AG08395 (cell line): ENCODE measurements around the gene FERMT1.
"Not testable (repeated sequence)": the region's sequence is repeated elsewhere in the genome, so short reads cannot be mapped to it uniquely, and the experiment has no call there.

Experiments
- DNase-seq: peaks from one replicate; pipeline ENCODE4 v3.0.0; 2012; ENCODE audit warnings: mixed read lengths, low spot score

Gene FERMT1

DNA sequence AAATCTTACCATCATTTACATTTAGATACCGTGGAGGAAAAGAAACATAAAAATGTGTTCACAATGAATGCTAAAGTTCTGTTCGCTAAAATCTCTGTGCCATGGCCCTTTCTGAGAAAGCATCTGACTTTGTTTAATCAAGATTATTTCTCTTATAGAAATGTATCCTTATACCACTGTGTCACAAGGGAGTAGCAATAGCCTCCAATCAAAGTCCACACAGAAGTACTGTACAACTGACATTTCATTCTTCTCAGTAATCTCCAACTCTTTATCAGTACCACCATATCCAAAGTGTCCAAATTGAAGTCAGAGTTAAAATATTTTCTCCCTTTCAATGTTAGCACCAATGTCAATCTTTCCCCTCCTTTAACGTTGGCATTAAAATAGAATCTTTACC is 6.1 kb downstream of the FERMT1 start:
- no peak for DNase-seq

GRCh38 chr20:6115221-6115895 is 7.5 kb downstream of the FERMT1 start:
- DNase-seq = no peak

GRCh38 chr20:6114696-6115095 is 8.1 kb downstream of the FERMT1 start:
- no peak for DNase-seq

DNA sequence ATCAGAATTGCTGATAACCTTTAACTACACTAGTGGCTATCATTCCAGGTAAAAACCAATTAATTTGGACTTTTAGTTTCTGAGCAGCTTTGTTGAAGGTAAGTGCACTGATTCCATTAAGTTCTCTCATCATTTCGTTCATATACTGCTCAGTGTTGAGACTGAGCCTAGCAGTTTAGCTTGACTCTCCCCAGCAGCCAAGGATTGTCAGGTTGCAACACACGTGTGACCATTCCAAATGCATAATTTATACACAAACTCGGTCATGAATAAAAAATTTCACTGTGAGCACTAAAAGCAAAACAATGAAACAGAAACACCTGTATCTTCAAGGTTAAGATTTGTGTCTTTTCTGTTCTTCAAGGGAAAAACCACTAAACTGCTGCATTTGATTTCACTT is 8.9 kb downstream of the FERMT1 start:
- no peak for DNase-seq

DNA sequence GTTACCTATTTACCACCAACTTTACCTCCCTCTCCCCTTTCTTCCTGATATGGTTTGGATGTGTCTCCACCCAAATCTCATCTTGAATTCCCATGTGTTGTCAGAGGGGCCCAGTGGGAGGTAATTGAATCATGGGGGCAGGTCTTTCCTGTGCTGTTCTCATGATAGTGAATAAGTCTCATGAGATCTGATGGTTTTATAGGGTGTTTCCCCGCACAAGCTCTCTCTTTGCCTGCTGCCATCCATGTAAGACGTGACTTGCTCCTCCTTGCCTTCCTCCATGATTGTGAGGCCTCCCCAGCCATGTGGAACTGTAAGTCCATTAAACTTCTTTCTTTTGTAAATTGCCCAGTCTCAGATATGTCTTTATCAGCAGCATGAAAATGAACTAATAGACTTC is 9.9 kb downstream of the FERMT1 start:
- not testable (repeated sequence) for DNase-seq

- no peak for DNase-seq
Observed at GRCh38 chr20:6108330-6108729, 14.5 kb downstream of the FERMT1 start.

DNA sequence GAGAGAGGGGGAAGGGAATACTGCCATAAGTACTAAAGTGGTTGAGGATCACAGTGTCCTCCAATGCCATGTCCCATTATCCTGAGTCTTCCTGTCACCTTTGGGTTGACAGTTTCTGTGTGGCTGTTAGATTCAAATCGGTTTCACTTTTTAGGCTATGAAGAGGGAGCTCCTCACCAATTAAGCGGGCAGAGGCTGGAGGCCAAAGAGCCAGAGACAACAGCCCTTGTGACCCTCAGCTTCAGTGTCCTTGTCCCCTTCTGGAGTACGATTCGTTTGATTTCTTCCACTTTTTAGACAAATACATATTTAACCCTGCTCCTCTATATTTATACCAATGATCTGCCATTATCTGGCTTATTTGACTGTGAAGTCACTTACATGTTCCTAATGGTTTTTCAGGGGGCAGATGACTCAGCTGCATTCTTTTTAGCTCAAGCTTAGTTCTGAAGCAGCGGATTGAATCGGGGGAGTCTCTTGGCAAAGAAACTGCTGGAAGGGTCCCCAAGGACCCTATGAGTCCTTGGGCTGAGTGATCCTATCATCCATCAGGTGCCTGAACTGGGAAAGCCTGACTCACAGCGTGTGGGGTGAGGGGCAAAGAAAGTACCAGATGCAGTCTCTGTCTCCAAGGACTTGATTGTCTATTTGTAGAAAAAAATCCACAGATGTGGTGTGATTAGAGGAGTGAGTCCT is 18.2 kb downstream of the FERMT1 start:
- DNase-seq = peak; percentile 4

DNA sequence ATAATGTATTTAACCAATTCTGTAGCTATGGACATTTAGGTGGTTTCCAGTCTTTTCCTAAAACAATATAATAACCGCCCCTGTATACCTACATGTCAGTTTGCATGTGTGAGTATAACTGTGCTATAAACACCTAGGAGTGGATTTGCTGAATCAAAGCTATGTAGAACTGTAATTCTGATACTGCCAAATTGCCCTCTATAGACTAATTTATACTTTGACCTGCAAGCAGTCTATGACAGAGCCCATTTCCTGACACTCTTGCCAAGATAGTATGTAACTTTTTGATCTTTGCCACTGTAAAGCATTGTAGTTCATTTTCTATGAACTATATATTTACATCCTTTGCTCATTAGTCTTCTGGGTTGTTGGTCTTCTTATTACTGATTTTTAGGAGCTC is 19.5 kb downstream of the FERMT1 start:
- no peak for DNase-seq

DNA sequence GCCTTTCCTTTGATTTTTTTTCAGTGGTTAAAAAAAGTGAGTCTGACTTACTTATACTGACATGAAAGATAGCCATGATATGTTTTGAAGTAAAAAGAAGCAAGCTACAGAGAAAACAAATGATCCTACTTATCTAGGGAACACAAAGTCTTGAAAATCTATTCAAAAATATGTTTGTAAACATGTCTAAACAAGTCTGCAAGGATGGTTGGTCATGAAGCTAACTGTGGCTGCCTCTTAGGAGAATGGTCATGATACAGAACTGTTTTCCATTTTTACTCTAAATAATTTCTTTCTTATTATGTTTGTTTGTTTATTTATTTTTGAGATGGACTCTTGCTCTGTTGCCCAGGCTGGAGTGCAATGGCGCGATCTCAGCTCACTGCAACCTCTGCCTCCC is 21.5 kb downstream of the FERMT1 start:
- DNase-seq = no peak

DNA sequence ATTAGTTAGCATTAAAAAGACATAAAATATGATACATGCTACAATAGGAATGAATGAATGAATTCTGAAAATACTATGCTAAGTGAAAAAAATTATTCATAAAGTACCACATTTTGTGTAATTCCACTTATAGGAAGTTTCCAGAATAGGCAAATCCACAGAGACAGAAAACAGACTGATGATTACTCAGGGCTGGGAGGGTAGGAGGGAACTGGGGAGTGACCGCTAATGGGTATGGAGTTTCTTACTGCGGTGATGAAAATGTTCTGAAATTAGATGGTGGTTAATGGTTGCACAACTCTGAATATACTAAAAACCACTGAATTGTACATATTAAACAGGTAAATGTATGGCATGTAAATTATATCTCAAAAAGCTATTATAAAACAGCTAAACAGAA is 22.6 kb downstream of the FERMT1 start:
- no peak for DNase-seq

DNA sequence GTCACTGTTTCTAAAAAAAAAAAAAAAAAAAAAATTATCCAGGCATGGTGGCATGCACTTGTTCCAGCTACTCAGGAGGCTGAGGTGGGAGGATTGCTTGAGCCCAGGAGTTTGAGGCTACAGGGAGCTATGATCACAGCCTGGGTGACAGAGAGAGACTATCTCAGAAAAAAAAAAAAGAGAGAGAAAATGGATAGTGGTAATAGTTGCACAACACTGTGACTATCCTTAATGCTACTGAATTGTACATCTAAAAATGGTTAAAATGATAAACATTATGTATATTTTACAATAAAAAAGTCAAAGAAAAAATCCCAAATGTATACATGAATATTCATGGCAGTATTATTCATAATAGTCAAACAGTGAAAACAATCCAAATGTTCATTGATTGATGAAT is 23.0 kb downstream of the FERMT1 start:
- DNase-seq = no peak

DNA sequence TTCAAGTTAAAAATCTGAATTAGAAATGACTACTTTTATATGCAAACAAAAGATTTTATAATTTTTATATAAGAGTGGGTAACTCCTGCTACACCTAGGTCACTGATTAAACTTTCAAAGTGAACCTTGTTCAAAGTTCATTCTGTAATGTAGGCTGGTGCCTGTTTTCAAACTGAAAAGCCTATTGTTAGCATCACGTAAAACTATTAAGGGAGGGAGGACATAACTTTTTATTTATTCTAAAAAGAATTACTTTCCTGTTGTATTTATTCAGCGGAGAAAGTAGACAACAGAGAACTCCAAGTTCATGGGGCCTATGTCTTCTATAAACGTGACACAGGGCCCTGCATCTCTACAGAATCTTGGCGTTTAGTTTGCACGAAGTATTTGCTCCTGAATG is 27.4 kb downstream of the FERMT1 start:
- DNase-seq = no peak

DNA sequence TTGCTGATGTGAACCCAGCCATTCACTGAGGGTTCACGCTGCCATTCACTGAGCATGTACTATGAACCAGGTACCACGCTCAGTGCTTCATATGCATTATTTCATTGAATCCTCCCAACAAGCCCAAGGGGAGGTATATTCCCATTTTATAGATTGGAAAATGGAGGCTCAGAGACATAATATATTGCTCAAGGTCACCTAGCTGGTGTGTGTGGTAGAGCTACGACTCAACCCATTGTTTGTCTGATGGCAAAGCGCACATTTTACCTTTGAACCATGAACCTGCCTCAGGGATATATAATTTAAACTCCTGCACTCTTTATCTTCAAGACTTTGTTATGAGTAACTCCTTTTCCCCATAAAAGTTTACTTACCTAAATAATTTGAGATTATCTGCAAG is 28.3 kb downstream of the FERMT1 start:
- no peak for DNase-seq

DNA sequence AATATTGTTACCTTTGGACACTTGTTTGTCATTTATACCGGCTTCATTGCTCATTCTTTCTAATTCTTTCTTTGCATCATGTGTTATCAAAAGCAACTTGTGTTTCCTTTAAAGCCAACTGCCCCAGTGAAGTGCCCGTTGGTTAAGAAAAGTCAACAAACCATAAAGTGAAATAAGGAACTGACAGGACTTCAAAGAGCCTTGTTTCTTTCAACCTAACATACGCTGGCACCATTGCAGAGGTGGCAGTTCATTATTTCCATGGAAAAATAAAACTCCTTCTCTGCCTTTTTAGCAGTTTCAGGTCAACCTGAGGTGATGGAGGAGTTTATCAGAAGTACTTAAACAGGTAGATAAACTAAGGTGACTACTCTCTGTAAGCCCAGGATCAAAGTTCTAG is 28.8 kb downstream of the FERMT1 start:
- DNase-seq = no peak

DNA sequence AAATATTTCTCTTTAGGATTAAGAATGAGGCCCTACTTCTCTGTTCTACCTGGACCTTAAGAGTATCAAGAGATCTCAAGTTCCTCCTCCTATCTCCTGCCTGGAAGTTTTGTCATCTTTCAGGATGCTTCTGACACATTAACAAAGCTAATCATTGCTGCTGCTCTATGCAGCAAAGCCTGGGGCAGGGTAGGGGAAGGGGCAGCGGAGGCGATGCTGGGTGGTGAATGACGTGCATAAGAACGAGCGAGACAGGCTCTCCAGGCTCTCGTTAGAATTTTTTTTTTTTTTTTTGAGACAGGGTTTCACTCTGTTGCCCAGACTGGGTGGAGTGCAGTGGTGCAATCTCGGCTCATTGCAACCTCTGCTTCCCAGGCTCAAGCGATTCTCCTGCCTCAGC is 31.2 kb downstream of the FERMT1 start:
- no peak for DNase-seq

- no peak for DNase-seq
Observed at GRCh38 chr20:6086868-6087267, 36.0 kb downstream of the FERMT1 start.

GRCh38 chr20:6083926-6084325 is 38.9 kb downstream of the FERMT1 start:
- DNase-seq = no peak

DNA sequence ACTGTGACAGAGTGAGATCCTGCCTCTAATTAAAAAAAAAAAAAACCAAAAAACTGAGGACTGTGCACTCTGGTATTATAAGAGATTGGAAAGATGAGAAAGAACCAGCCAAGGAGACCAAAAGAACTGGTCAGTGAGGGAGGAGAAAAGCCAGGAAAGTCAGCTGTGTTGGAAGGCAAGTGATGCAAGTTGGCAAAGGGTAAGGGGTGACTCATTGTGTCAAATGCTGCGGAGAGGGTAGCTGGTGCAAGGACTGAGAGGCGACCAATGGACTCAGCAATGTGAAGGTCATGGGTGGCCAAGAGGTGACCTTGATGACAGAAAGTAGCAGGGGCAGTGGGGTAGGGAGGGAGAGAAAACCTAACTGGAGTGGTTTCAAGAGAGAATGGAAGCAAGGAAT is 41.6 kb downstream of the FERMT1 start:
- DNase-seq = peak; percentile 69

- DNase-seq = no peak
Observed at GRCh38 chr20:6079016-6079415, 43.8 kb downstream of the FERMT1 start.

GRCh38 chr20:6075428-6076219 is 47.2 kb downstream of the FERMT1 start:
- DNase-seq = no peak

- no peak for DNase-seq
Observed at GRCh38 chr20:6074784-6075183, 48.0 kb downstream of the FERMT1 start.

GRCh38 chr20:6074145-6074561 is 48.7 kb downstream of the FERMT1 start:
- peak; percentile 41 for DNase-seq
